HEK293T (cell line): ENCODE measurements around the gene AGBL4.

Experiments used
- CTCF ChIA-PET: fragments of 350-600 bp; formaldehyde crosslinking; extraction: SDS; loops from one replicate; lab custom pipeline; 2021; ENCODE audit warnings: antibody characterized with exemption, inconsistent platforms; lab: Yijun Ruan, JAX
- POLR2A ChIA-PET: fragments of 350-600 bp; formaldehyde crosslinking; extraction: SDS; loops from one replicate; lab custom pipeline; 2020; ENCODE audit warnings: antibody characterized with exemption, inconsistent platforms; lab: Yijun Ruan, JAX
- DNase-seq: peaks from one replicate; pipeline ENCODE4 v3.0.0; 2012; ENCODE audit warnings: mixed read lengths; ENCODE audit errors: extremely low spot score
- ARNT ChIP-seq: fragments of 450-650 bp; IDR thresholded peaks from 2 replicates; pipeline ENCODE4 v1.6.1; 2017; ENCODE audit warnings: mild to moderate bottlenecking
- BHLHE40 ChIP-seq: fragments of 450-650 bp; IDR thresholded peaks from 2 replicates; pipeline ENCODE4 v1.6.1; 2016; ENCODE audit warnings: mild to moderate bottlenecking, moderate library complexity, borderline replicate concordance
- CTBP1 ChIP-seq: fragments of 450-650 bp; IDR thresholded peaks from 2 replicates; pipeline ENCODE4 v1.6.1; 2016; ENCODE audit warnings: borderline replicate concordance
- ELF4 ChIP-seq: fragments of 450-650 bp; IDR thresholded peaks from 2 replicates; pipeline ENCODE4 v1.6.1; 2017; ENCODE audit warnings: antibody characterized with exemption
- FOXA1 ChIP-seq: fragments of 450-650 bp; IDR thresholded peaks from 2 replicates; pipeline ENCODE4 v1.6.1; 2016; ENCODE audit warnings: mild to moderate bottlenecking
- FOXK2 ChIP-seq: fragments of 450-650 bp; IDR thresholded peaks from 2 replicates; pipeline ENCODE4 v1.6.1; 2016; ENCODE audit warnings: mild to moderate bottlenecking
- FOXM1 ChIP-seq: fragments of 450-650 bp; IDR thresholded peaks from 2 replicates; pipeline ENCODE4 v1.6.1; 2017; ENCODE audit warnings: mild to moderate bottlenecking, borderline replicate concordance
- HDGF ChIP-seq: fragments of 450-650 bp; IDR thresholded peaks from 2 replicates; pipeline ENCODE4 v1.6.1; 2017; ENCODE audit warnings: antibody characterized with exemption, borderline replicate concordance
- L3MBTL2 ChIP-seq: fragments of 450-650 bp; conservative IDR thresholded peaks from 2 replicates; pipeline ENCODE4 v1.6.1; 2016; ENCODE audit warnings: mild to moderate bottlenecking
- LEF1 ChIP-seq: fragments of 450-650 bp; IDR thresholded peaks from 2 replicates; pipeline ENCODE4 v1.6.1; 2017; ENCODE audit warnings: mild to moderate bottlenecking, borderline replicate concordance
- NFRKB ChIP-seq: fragments of 450-650 bp; IDR thresholded peaks from 2 replicates; pipeline ENCODE4 v1.6.1; 2016; ENCODE audit warnings: mild to moderate bottlenecking, moderate library complexity
- PKNOX1 ChIP-seq: fragments of 450-650 bp; IDR thresholded peaks from 2 replicates; pipeline ENCODE4 v1.6.1; 2016
- SP1 ChIP-seq: fragments of 450-650 bp; IDR thresholded peaks from 2 replicates; pipeline ENCODE4 v1.6.1; 2017
- SUZ12 ChIP-seq: fragments of 450-650 bp; IDR thresholded peaks from 2 replicates; pipeline ENCODE4 v1.6.1; 2016; ENCODE audit warnings: mild to moderate bottlenecking
- TARDBP ChIP-seq: fragments of 450-650 bp; IDR thresholded peaks from 2 replicates; pipeline ENCODE4 v1.6.1; 2016
- ZNF384 ChIP-seq: fragments of 450-650 bp; IDR thresholded peaks from 2 replicates; pipeline ENCODE4 v1.6.1; 2016

The AGBL4 gene

GRCh38 chr1:48846441-48846840 is 1177.3 kb downstream of the AGBL4 start:
- ChIA-PET POLR2A (no interaction called here), CTCF (no interaction called here)
- DNase-seq: no peak
- TF ChIP-seq ZNF384: no peak
- TF ChIP-seq FOXK2: no peak
- TF ChIP-seq LEF1: no peak
- no peak for TF ChIP-seq SP1
- no peak for TF ChIP-seq L3MBTL2

DNA sequence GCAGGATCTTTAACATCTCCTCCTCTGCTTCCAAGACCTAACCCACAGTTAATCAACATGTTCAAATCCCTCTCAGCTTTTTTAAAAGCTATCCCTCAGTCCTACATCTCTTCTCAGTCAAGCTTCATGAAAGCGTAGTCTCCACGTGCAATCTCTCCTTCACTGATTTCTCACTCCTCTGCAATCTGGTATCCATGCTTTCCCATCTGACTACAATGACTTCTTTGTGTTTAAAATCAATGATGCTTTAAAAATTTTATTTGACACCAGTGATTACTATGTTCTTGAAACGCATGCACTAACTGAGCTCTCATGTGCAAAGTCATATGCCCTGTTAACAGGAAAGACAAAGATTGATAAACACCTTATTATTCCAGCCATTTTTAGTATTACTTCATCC is 1179.6 kb downstream of the AGBL4 start:
- POLR2A ChIA-PET: no interaction called here

DNA sequence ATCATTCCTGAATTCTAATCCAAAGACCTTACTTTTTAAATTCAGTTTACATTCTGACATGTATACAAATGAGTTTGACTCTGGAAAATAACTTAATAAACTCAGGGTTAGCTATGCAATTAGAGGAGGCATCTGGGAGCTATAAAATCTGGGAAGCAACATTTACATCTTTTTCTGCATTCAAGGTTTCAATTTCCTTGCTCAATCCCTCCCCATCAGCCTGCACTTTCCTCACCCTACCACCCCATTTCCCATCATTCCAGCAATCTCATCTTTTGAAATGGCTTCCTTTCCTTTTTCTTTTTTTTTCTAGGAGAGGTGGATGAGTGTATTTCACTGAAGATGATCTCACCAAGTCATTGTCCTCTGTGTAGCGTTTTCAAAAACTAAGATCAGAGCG is 1181.8 kb downstream of the AGBL4 start:
- TF ChIP-seq ELF4 (no peak), L3MBTL2 (no peak), FOXM1 (no peak), TARDBP (no peak)
- DNase-seq: no peak
- ChIA-PET CTCF (no interaction called here), POLR2A (no interaction called here)

More for the DNA sequence above, 1179.6 kb downstream of the AGBL4 start:
- no peak for DNase-seq
- TF ChIP-seq FOXK2 (no peak), ARNT (no peak), TARDBP (no peak), L3MBTL2 (no peak), SUZ12 (no peak), CTBP1 (no peak), PKNOX1 (no peak), NFRKB (no peak), BHLHE40 (no peak), FOXM1 (no peak), SP1 (no peak)
- CTCF ChIA-PET: no interaction called here

- CTCF ChIA-PET: no interaction called here
- no peak for DNase-seq
- TF ChIP-seq LEF1 (no peak), TARDBP (no peak), HDGF (no peak), ELF4 (no peak), ZNF384 (no peak)
- POLR2A ChIA-PET: no interaction called here
These were observed 1182.3 kb downstream of the AGBL4 start for GRCh38 chr1:48841461-48841860.

DNA sequence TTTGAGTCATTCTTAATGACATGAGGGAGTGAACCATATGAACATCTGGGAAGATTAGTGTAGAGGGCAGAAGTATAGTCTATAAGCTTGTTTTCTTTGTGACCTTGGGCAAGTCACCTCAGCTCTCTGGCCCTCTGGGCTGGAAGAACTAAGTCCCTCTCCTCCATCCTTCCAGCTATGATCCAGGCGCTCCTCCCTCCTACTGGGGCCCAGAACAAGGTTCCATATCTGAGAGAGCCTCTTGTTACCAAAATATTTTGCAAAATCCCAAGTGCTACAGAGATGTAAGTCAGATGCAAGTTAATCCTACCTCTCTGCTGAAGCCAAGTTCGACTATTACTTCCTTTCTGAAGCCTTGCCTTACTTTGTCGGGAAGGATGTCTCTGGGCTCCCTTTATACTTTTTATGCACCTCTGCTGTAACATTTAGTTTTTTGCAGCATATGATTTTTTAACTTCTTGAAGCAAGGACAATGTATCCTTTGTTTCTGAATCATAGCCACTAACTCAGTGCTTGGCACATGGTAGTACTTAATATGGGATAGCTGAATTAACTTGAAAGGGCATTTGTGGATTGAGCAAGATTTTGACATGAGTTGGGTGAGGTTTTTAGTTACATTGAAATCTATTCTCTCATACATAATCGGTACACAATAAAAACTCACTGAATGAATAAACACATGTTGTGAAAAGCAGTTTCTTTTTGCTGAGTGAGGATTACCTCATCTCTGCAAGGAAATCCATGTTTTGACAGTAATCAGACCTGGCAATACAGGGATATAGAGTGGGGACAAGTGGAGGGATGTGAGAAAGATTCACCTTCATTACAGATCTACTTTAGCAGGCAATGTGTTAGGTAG is 1192.4 kb downstream of the AGBL4 start:
- ChIA-PET POLR2A (interaction anchor here (0.6 kb wide), 1 partner anchor 1593 kb away, joined by 3 read pairs; no protein-coding TSS in a partner anchor), CTCF (no interaction called here)

DNA sequence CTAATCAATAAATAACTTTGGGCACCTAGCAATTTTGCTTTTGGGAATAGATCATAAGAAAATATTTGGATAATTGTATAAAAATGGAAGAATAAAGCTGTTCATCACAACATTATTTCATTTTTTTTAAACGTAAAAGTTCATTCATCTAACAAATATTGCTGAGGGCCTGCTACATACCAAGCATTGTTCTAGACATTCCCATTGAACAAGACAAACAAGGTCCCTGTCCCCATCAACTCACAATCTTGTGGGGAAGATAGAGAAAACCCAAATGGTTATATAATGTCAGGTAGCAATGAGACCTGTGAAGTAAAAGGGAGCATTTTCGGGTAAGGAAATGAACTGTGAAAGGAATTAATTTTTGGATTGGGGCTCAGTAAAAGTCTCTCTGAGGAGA is 1193.0 kb downstream of the AGBL4 start:
- POLR2A ChIA-PET: no interaction called here
- CTCF ChIA-PET: no interaction called here
- TF ChIP-seq SP1 (no peak), ARNT (no peak), SUZ12 (no peak), HDGF (no peak), PKNOX1 (no peak), TARDBP (no peak), CTBP1 (no peak), L3MBTL2 (no peak), ELF4 (no peak), ZNF384 (no peak), LEF1 (no peak), FOXK2 (no peak)
- DNase-seq: no peak

More for the DNA sequence above, 1192.4 kb downstream of the AGBL4 start:
- TF ChIP-seq FOXA1 (no peak), HDGF (no peak), FOXM1 (no peak), BHLHE40 (no peak), SP1 (no peak), ELF4 (no peak), CTBP1 (no peak), PKNOX1 (no peak), SUZ12 (no peak), ZNF384 (no peak), ARNT (no peak), L3MBTL2 (no peak), LEF1 (no peak), FOXK2 (no peak), NFRKB (no peak)
- no peak for DNase-seq
